Natural killer cell (primary cell): ENCODE data around the gene PARD6B. TPM values are rescaled to one million over a fixed set of nuclear protein-coding genes. Genes with fewer than 3 reads are reported as not detected.

ENCODE experiments used
- ATAC-seq, 3 donors: fragments of 150-1000 bp in 2 of 3; fragments of 200-7000 bp in 1 of 3; cut with Tn5 transposase; 1 replicate in 1 of 3; 2 replicates in 2 of 3; pipeline ENCODE4 v1.10.0; 2021; ENCODE audit warnings: mild to moderate bottlenecking in 2 of 3, moderate library complexity in 2 of 3
- DNase-seq, 2 donors: peaks; one replicate each; pipeline versions ENCODE4 v3.0.0 to v3.0.0-alpha.2; 2013 to 2021; ENCODE audit warnings: mixed read lengths in 1 of 2
- H3K27ac ChIP-seq: one replicate; pipeline ENCODE4 v1.5.1; 2013; ENCODE audit warnings: mild to moderate bottlenecking, low read length
- H3K27me3 ChIP-seq: one replicate; pipeline ENCODE4 v1.6.1; 2013; ENCODE audit warnings: low read length; ENCODE audit not compliant: control insufficient read depth, insufficient read depth
- H3K36me3 ChIP-seq: one replicate; pipeline ENCODE4 v1.6.1; 2013; ENCODE audit warnings: low read length; ENCODE audit not compliant: control insufficient read depth, insufficient read depth
- H3K4me1 ChIP-seq: one replicate; pipeline ENCODE4 v1.6.1; 2013; ENCODE audit warnings: low read length; ENCODE audit not compliant: control insufficient read depth, insufficient read depth
- H3K4me3 ChIP-seq: one replicate; pipeline ENCODE4 v1.5.1; 2013; ENCODE audit warnings: low read length
- H3K9me3 ChIP-seq: one replicate; pipeline ENCODE4 v1.6.1; 2013; ENCODE audit warnings: low read length; ENCODE audit not compliant: control insufficient read depth, insufficient read depth
- H3K27ac Mint-ChIP-seq, 2 donors: one replicate each; pipeline ENCODE4 v1.8.0; 2022; ENCODE audit warnings: mild to moderate bottlenecking in 2 of 2, mixed read lengths in 2 of 2, moderate library complexity in 1 of 2
- H3K27me3 Mint-ChIP-seq, 2 donors: one replicate each; pipeline ENCODE4 v1.8.0; 2022; ENCODE audit warnings: low read depth in 2 of 2, mixed read lengths in 2 of 2
- H3K36me3 Mint-ChIP-seq: one replicate; pipeline ENCODE4 v1.8.0; 2022; ENCODE audit warnings: mixed read lengths
- H3K4me1 Mint-ChIP-seq, 2 donors: one replicate each; pipeline ENCODE4 v1.8.0; 2022; ENCODE audit warnings: mixed read lengths in 2 of 2
- H3K4me3 Mint-ChIP-seq: one replicate; pipeline ENCODE4 v1.8.0; 2022; ENCODE audit warnings: mild to moderate bottlenecking, moderate library complexity, mixed read lengths
- H3K9me3 Mint-ChIP-seq, 2 donors: one replicate each; pipeline ENCODE4 v1.8.0; 2022; ENCODE audit warnings: mixed read lengths in 2 of 2
- CTCF ChIP-seq: fragments of 200-600 bp; IDR thresholded peaks from one replicate; pipeline ENCODE4 v1.8.0; 2022; ENCODE audit warnings: antibody characterized with exemption
- WGBS: methylation state at CpG from one replicate; pipeline ENCODE4 v1.1.7; 2013; ENCODE audit warnings: missing lambda C conversion rate; ENCODE audit not compliant: insufficient coverage; 5-methylcytosine and 5-hydroxymethylcytosine counted together
- intact Hi-C: fragments of 100-400 bp; cut with micrococcal nuclease; formaldehyde crosslinking; loops from one replicate; pipeline ENCODE4 v1.14.2; 2022
- total RNA-seq, 4 donors: library from RNA; stranded (reverse); fragments of 120-200 nt in 1 of 4; gene quantifications; one replicate each; pipeline versions ENCODE4 v1.2.3 to v1.2.4, GENCODE V29; 2013 to 2022

PARD6B gene
- total RNA-seq, 3 donors from 2014 or later (not counting 1 experiment from before 2014, with no cell fraction given) = 1.5 to 5.0 (median 4.1) TPM

GRCh38 chr20:50683570-50683969, 47.8 kb upstream of the PARD6B start:
- intact Hi-C loops = no loop called here
- Histone ChIP-seq H3K27me3 (no peaks in the 10 kb centered on the region), H3K4me1 (no peaks in the 10 kb centered on the region), H3K4me3 (no peak overlapping the region), H3K36me3 (no peaks in the 10 kb centered on the region), H3K9me3 (no peaks in the 10 kb centered on the region), H3K27ac (no peak overlapping the region)
- H3K27ac Mint-ChIP-seq = no peak overlapping the region
- no peak for TF ChIP-seq CTCF
- no peaks in the 10 kb centered on the region for H3K9me3 Mint-ChIP-seq
- peaks cover 4 to 6% of the 10 kb centered on the region in 2 donors for H3K27me3 Mint-ChIP-seq
- no peak for ATAC-seq
- H3K4me3 Mint-ChIP-seq = no peak overlapping the region
- 85% methylated on average over 6 of the region's 6 CpGs for WGBS
- no peaks in the 10 kb centered on the region for H3K36me3 Mint-ChIP-seq
- no peak for DNase-seq
- no peaks in the 10 kb centered on the region for H3K4me1 Mint-ChIP-seq

GRCh38 chr20:50686821-50687220, 44.6 kb upstream of the PARD6B start:
- H3K36me3 ChIP-seq = no peaks in the 10 kb centered on the region
- H3K4me1 ChIP-seq = no peaks in the 10 kb centered on the region
- H3K27me3 ChIP-seq = peaks cover 10% of the 10 kb centered on the region
- Mint-ChIP-seq H3K9me3 (no peaks in the 10 kb centered on the region), H3K4me1 (peaks cover 0 to 4% of the 10 kb centered on the region in 2 donors), H3K36me3 (no peaks in the 10 kb centered on the region), H3K4me3 (no peak overlapping the region), H3K27ac (no peak overlapping the region), H3K27me3 (peaks cover 26 to 32% of the 10 kb centered on the region in 2 donors)
- ATAC-seq (no peak), DNase-seq (no peak)
- no peaks in the 10 kb centered on the region for H3K9me3 ChIP-seq
- intact Hi-C loops = no loop called here
- WGBS = 94% methylated on average over 10 of the region's 10 CpGs
- H3K4me3 ChIP-seq = no peak overlapping the region
- TF ChIP-seq CTCF = no peak
- no peak overlapping the region for H3K27ac ChIP-seq

GRCh38 chr20:50688256-50688975, 43.0 kb upstream of the PARD6B start:
- H3K9me3 Mint-ChIP-seq = no peaks in the 10 kb centered on the region
- no peak overlapping the region for H3K27ac Mint-ChIP-seq
- Histone ChIP-seq H3K4me1 (no peaks in the 10 kb centered on the region), H3K36me3 (no peaks in the 10 kb centered on the region), H3K27ac (no peak overlapping the region), H3K27me3 (peaks cover 14% of the 10 kb centered on the region), H3K4me3 (no peak overlapping the region), H3K9me3 (no peaks in the 10 kb centered on the region)
- TF ChIP-seq CTCF = no peak
- WGBS = 74% methylated on average over 6 of the region's 8 CpGs
- H3K4me3 Mint-ChIP-seq = no peak overlapping the region
- intact Hi-C loops = no loop called here
- ATAC-seq (no peak), DNase-seq (no peak)
- H3K27me3 Mint-ChIP-seq = peaks cover 37 to 46% of the 10 kb centered on the region in 2 donors
- peaks cover 0 to 4% of the 10 kb centered on the region in 2 donors for H3K4me1 Mint-ChIP-seq
- H3K36me3 Mint-ChIP-seq = no peaks in the 10 kb centered on the region
